ENCODE data around the gene DHRS2.
"Not testable (repeated sequence)": the region's sequence is repeated elsewhere in the genome, so short reads cannot be mapped to it uniquely, and the experiment has no call there.

GRCh38 chr14:23637312-23637654, 1.1 kb downstream of the DHRS2 start:
- not testable (repeated sequence) for TF ChIP-seq CTCF, POLR2A, EP300, POLR2AphosphoS5 (IDR thresholded peaks at IDR 0.05)

All from stomach (tissue), 4 donors.